Inferior parietal cortex (tissue), 1 donor: ENCODE measurements around the gene IFT88.

Experiments
- DNase-seq: peaks from one replicate; pipeline ENCODE4 v3.0.0-alpha.2; 2016; ENCODE audit errors: extremely low spot score

IFT88 gene

DNA sequence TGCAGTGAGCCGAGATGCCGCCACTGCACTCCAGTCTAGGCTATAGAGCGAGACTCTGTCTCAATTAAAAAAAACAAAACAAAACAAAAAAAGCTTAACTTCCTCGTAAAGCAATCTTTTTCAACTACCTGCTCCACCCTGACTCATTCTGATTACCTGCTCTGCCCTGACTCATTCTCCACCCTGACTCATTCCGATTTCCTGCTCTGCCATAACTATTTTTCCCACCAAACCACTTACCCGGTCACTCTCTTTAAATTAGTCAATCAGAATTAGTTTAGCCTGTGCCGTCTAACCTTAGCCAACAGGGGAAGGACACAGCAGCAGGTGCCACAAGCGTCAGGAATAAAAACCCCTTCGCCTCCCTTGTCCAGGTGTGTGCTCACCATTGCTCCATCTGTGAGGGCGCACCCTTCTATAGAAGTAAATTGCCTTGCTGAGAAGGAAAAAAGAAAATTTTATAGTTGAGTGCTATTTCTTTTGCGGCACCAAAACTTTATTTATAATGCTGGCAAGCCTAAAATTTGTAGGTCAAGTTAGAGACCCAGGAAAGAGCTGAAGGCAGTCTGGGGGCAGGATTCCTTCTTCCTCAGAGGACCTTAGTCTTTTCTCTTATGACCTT, 1.7 kb upstream of the IFT88 start:
- no peak for DNase-seq

DNA sequence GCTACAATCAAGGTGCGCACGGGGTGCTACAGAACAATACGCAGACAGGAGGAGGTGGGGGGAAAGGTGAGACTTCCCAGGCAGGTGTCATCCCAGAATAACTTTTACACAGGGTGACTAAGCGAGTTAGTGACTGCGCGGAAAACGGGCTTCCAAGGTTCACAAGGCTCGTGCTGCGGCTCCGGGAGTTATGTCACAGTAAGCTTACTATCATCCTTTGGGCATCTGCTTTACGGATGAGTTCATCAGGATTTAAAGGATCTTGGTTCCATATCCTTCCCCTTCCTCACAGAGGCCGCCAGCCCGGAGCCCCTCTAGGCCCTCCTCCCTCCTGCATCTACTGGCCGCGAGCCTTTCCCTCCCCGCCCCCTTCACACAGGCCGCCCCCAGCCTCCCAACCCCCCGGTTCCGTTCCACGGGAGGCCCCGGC, 474 bp upstream of the IFT88 start:
- peak; percentile 48 for DNase-seq

DNA sequence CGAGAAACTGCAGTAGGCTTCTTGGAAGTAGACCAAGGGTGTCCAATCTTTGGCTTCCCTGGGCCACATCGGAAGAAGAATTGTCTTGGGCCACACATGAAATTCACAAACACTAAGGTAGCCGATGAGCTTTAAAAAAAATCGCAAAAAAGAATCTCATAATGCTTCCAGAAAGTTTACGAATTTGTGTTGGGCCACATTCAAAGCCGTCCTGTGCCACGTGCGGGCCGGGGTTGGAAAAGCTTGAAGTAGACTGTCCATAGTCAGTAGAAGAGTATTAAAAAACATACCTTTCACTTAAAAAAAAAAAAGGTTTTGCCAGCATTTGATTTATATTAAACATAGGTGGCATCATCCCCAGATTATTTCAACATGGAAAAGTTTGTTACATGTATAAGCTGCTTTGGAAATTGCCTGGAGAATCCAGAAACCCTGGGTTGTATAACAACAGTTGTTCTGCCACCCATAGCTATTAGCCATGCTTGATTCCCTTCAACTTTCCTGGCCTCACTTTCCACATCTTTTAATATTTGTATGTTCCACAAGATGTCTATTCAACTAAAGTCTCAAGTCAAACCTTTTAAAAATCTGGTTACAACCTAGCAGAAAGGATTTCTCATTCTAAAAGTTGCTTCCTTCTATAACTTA, 1.0 kb downstream of the IFT88 start:
- DNase-seq: peak; percentile 17

DNA sequence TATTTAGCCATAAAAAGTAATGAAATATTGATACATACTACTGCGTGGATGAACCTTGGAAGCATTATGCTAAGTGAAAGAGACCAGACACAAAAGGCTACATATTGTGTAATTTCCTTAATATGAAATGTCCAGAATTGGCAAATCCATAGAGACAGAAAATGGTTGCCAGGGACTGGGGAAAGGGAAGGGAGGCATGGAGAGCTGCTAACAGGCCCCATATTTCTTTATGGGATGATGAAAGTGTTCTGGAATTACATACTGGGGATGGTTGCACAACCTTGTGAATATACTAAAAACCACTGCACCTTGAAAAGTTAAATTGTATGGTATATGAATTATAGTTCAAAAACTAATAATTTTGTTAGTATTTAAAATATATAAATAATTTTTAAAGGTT, 3.6 kb downstream of the IFT88 start:
- no peak for DNase-seq

DNA sequence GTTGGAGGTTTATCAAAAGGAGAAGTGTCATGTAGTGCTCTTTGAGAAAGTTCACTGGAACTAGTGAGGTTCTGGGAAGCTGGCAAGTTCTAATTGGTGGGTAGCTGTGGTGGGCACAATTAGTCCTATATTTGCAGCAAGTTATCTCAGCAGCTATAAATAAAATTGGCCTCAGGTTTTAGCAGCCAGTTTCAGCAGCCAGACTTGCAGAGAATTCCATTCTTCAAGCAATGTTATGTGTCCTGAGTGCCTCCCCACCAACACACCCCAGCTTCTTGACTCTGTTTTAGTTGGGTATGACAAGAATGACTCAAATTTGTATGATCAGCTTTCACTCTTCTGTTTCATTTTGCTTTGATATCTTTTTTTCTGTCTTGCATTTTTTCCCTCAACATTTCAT, 4.7 kb downstream of the IFT88 start:
- DNase-seq: no peak

DNA sequence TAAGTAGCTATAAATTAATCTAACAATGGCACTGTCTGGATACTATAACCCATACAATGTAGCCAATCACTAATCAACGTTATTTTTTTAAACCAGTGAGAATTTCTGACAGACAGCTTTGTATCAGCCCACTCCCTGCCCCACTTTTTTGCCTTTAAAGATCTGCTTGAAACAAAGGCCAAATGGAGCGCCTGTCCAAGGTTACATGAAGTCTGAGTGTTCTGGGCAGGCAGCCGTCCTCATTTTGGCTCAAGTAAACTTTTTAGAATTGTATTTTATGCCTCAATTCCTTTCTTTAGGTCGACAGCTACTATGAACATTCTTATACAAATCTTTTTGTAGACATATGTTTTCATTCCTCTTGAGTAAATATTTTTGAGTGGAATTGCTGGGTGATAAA, 6.2 kb downstream of the IFT88 start:
- no peak for DNase-seq

DNA sequence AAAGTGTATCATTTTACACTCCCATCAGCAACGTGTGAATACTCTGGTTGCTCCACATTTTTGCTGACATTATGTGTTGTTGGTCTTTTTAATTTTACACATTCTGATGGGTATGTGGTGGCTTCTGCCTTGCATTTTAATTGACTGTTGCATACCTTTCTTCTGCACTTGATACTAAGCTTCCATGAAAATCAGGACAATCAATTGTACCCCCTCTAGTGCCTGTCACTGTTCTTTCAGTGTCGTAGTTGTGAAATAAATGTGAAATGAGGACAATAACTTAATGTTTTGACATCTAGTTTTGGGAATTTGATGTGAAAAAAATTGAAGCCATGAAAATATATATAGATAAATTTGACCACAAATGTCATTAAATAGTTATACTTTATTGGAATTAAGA, 6.7 kb downstream of the IFT88 start:
- DNase-seq: no peak

DNA sequence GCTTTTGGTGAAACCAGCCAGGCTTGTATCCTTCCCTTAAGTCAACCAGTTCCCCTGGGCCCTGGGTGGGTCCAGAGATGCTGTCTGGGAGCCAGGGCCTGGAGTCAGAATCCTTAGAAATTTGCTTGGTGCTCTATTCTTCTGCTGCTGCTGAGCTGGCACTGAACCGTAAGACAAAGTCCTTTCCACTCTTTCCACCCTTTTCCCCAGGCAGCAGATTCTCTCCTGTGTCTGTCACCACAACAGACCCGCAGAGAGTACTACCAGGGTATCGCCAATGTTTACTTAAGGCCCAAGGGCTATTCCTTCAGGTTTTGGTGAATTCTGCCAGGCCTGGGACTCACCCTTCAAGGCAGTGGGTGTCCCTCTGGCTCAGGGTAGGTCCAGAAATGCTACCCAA, 12.2 kb downstream of the IFT88 start:
- DNase-seq: no peak

DNA sequence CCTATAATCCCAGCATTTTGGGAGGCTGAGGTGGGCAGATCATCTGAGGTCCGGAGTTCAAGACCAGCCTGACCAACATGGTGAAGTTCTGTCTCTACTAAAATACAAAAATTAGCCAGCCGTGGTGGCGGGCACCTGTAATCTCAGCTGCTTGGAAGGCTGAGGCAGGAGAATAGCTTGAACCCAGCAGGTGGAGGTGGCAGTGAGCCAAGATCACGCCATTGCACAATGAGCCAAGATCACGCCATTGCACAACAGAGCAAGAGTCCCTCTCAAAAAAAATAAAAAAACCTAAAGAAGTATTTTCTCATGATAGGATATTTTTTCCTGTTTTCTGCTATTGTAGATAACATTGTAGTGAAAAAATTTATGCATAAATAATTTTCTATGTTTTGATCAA, 13.3 kb downstream of the IFT88 start:
- no peak for DNase-seq

DNA sequence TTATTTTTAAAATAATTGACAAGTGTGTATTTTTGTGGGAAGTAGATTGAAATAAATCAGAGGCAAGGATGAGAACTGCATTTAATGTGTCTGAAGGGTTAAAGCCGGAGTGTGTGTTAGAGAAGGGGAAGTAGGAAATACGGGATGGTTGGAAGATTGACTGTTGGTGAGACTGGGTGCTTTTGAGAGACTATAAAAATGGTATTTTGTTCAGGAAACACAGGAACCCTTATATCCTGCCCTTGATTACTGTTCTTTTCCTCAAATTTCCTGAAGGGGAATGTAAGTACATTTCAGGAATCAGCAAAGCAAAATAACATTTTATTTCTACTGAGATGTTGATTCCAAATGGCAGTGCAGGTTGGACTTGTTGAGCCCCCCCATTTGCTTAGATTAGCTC, 15.1 kb downstream of the IFT88 start:
- no peak for DNase-seq

DNA sequence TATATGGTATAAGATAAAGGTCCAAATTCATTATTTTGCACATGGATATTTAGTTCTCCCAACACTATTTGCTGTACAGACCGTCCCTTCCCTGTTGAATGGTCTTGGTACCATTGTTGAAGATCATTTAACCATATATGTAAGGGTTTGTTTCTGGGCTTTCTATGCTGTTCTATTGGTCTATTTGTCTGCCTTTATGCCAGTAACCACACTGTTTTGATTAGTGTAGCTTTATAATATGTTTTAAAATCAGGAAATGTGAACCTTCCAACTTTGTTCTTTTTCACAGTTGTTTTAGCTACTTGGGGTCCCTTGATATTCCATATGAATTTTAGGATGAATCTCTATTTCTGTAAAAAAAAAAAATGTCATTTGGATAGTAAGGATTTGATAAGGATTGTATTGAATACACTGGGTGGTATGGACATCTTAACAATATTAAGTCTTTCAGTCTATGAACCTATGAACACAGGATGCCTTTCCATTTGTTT, 16.9 kb downstream of the IFT88 start:
- no peak for DNase-seq

DNA sequence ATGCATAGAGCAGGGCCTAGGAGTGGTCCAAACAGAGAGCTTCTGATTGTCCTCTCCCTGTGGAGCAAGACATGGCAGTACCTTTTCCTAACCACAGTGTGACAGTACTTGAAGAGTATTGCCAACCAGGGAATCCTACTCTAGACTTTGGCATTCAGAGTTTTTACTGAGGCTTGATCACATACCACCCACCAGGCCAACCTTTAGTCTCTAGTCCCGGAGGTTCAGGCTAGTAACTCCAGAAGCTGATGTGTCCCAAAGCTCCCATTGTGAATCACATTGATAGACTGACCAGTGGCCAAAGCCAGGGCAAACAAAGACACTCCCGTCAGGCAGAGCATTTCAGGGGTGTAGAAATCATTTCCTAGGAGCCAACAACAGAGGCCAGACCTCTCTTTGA, 18.4 kb downstream of the IFT88 start:
- DNase-seq: no peak

DNA sequence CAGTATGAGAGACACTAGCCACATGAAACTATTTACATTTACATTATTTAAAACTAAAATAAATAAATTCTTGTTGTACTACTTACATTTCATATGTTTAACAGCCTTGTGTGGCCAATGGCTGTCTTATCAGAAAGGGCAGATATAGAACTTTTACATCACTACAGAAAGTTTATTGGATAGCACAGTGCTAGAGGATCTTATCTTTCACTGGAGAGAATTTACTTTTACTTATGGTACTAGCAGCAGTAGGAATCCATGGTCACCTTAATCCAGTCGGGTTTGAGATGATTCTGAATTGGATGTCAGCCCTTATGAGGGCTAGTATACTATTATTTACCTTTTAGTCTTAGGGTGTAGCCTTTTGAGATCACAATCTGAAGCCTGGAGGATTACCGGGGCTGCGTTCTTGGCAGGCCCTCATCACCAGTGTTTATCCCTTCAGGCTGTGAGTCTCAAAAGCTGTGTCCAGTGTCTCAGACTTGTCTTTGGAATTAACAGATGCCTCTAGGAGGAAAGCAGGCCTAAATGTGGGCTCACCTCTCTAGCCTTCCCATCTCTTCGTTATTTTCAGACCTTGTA, 21.7 kb downstream of the IFT88 start:
- DNase-seq: no peak

DNA sequence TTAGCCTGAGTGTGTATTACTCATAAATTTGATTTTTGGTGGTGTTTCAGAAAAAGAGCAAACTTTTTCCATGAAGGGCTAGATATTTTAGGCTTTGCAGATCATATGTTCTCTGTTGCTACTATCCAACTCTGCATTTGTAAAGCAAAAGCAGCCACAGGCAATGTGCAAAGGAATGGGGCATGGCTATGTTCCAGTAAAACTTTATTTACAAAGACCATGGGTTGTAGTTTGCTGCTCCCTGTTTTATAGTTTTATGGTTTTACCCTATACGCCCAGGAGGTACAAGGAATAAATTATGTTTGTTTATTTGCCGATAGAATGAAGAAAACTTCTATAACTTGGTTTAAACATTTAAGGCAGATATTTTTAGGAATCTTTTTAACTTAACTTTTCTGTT, 23.6 kb downstream of the IFT88 start:
- DNase-seq: no peak

DNA sequence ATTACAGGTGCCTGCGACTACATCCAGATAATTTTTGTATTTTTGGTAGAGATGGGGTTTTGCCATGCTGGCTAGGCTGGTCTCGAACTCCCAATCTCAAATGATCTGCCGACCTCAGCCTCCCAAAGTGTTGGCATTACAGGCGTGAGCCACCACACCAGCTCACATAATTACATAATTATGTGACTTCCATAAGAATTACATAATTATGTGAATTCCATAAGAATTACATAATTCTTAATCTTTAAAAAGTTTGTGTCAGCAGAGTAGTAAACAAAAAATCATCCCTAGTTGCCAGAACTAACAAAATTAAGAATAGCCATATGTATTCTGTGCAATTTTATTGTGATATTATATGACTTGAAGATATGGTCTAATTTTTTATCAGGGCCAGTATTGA, 25.6 kb downstream of the IFT88 start:
- no peak for DNase-seq

DNA sequence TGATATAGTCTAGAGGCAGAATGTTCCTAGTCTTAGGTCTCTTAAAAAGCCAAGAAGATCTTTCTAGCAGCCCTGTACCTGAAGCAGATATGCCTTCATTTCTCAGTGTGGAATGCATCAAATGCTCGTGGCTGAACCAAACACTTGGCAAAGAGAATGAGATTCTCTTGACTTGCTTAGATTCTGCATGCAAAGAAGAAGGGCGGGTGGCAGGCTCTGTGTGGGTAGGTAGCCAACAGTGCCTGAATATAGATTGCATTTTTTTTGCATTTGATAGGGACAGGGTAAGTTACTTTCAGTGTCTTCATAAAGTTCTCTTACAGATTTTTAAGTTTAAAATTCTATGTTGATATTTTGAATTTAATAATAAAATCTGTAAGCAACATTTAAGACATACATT, 27.3 kb downstream of the IFT88 start:
- DNase-seq: no peak

DNA sequence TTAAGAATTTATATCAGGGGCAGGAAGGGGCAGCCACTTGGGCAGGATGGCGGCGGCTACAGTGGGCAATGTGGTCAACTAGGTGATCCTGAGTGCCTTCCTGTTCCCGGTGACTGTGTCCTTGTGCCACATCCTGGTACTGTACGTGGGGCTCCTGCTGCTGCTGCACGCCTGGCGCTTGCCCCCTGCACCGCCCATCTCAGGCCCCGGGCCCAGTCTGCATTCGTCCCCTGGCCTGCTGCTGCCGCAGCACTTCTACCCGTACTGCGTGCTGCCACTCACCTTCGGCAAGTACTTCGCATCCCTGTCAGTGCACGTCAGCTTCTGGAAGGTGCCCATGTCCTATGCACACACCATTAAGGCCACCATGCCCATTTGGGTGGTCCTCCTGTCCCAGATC, 40.1 kb downstream of the IFT88 start:
- no peak for DNase-seq

DNA sequence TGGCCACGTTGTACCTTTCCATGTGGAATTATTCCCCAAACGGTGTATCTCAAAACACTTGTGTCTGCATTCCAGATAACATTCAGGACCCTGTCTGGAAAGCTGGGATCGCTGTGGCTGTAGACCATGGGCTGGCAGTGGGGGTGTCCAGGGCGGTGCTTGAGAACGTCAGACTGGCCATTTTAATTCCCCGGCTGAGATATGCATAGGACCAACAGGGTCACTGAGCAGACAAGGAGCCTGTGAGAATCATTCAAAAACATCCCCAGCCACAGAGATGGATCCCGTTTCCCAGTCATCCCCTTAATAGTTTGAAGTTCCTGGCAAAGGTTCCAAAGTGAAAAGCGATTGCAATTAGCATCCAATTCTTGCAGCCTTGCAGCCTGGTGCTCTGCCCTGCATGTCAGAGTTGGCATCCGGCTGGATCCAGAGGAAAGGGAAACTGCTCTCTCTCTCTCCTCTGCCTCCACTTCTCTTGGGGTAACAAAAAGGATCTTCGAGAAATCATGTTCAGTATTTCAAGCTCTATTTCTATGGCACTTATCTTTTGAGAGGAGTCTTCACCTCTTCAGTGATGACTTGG, 41.6 kb downstream of the IFT88 start:
- peak; percentile 53 for DNase-seq

DNA sequence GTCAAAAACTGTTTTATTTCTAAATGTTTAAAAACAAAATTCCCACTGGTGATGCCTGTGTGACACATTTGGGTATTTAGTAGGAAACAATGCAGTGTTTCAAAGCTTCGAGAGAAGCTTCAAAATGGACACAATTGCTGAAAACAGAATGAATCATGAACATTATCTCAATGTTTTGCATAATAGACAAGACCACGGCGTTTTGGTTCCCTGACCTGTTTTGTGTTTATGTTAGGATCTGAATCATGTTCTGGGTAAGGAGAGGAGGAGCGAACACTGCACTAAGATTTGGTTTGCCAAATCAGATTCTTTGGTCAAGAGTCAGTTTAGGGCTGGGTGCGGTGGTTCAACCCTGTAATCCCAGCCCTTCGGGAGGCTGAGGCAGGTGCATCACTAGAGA, 42.2 kb downstream of the IFT88 start:
- DNase-seq: peak; percentile 31

DNA sequence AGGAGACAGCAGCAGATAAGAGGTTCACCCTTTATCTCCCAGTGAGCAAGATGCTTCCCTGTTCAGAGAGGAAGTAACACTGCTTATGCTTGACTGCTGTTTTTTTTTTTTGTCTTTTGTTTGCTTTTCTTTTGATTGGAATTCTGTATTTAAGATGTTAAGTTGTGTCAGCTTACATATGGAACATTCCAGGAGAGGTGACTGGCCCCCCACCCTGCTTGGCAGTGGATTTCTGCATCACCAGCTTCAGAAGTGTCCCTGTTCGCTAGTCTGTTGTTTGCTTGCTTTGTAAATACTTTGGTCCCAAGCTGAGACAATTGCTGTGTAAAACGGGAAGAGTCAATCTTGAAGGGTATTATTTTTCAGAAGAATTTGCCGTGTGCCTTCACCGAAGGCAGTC, 43.0 kb downstream of the IFT88 start:
- DNase-seq: no peak

DNA sequence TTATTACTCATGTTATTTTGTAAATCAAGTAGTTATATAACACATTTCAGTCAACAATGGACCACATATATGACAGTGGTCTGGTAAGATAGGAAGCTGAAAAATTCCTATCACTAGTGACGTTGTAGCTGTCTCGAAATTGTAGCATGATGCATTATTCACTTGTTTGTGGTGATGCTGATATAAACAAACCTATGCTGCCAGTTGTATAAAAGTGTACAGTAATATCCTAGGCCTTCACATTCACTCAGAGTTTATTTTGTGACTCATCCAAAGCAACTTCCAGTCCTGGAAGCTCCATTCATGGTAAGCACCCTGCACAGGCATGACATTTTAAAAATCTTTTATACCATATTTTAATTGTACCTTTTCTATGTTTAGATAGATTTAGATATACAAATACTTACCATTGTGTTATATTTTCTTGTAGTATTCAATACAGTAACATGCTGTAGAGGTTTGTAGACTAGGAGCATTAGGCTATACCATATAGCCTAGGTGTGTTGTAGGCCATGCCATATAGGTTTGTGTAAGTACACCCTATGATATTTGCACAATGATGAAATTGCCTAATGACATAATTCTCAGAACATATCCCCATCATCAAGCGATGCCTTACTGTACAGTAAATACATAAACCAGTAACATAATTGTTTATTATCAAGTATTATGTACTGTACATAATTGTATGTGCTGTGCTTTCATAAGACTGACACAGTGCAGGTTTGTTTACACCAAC, 49.3 kb downstream of the IFT88 start:
- DNase-seq: no peak

DNA sequence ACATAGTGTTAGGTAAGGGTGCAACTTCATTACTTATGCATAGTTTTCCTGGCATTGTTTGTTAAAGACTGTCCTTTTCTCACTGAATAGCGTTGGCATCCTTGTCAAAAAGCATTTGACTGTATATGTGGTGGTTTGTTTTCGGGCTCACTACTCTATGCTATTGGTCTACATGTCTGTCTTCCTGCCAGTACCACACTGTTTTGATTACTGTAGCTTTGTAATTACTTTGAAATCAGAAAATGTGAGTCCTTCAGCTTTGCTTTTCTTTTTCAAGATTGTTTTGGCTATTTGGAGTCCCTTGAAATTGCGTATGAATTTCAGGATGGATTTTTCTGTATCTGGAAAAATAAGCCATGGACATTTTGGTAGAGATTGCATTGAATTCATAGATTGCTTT, 56.0 kb downstream of the IFT88 start:
- no peak for DNase-seq
